GM18873 (cell line): ENCODE data around the gene MTNR1A.
"Not testable (repeated sequence)": the region's sequence is repeated elsewhere in the genome, so short reads cannot be mapped to it uniquely, and the experiment has no call there.

Experiments
- ATAC-seq: cut with Tn5 transposase; IDR thresholded peaks from one replicate; pipeline ENCODE4 v1.9.1; 2021; ENCODE audit warnings: mild to moderate bottlenecking, moderate library complexity, moderate number of reproducible peaks; ENCODE audit not compliant: unreplicated experiment, low FRiP score

MTNR1A gene

DNA sequence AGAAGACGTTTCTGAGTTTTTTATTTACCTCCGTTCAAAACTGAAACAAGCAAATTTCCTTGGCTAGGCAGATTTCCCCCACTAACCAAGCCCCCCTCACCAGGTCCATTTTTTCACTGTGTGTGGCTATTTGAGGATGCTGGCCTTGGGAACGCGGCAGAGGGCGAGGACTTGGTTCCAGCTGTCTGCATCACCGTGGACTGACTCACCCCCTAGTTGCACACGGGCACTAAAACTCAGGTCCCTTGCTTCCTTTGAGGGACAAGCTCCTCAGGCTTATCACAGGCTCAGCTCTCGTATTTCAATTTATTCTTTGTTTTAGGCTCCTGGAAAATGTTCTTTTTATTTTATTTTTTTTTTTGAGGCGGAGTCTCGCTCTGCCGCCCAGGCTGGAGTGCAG lies 8.4 kb upstream of the MTNR1A start:
- ATAC-seq: no peak

DNA sequence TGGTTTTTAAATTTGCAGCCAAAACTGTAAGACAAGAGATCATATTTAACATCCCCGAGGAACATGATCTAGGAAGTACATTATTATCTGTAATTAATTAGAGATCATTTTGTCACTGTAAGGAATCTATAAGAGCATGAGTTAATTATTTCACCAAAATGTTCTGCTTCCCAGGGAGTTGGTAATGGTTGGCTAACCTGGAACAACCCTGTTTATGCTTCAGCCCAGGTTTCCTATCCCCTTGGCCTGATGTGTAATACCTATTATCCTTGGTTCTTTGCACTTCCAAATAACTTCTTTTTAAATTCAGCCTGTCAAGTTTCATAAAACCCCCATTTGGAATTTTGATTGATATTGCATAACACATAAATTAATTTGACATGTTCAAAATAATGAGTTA lies 6.4 kb upstream of the MTNR1A start:
- no peak for ATAC-seq

DNA sequence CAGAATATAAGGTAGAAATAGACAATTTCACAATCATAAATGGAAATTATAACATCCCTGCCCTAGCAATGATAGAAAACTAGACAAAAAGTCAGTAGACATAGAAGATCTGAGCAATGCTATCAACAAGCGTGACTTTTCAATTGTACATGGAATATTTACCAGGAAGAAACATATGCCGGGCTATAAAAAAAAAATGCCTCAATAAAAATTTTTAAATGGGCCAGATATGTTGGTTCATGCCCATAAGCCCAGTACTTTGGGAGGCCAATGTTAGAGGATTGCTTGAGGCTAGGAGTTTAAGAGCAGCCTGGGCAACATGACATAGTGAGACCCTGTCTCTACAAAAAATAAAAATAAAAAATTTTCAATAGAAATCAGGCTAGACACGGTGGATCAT lies 5.3 kb upstream of the MTNR1A start:
- ATAC-seq: no peak

DNA sequence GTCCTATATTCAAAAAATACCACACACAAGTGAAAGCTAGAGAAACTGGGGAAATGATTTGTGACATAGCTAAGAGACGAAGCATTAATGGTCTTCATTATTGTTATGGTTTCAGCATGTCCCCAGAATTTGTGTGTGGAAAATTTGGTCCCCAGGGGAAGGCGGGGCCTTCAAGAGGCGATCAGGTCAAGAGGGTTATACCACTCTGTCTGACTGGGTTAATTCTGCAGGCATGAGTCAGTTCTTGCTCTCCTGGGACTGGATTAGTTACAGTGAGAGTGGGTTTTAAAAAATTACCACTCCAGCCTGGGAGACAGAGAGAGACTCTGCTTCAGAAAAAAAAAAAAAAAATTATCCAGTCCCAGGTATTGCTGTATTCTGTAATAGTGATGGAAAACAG lies 2.1 kb upstream of the MTNR1A start:
- ATAC-seq: no peak

DNA sequence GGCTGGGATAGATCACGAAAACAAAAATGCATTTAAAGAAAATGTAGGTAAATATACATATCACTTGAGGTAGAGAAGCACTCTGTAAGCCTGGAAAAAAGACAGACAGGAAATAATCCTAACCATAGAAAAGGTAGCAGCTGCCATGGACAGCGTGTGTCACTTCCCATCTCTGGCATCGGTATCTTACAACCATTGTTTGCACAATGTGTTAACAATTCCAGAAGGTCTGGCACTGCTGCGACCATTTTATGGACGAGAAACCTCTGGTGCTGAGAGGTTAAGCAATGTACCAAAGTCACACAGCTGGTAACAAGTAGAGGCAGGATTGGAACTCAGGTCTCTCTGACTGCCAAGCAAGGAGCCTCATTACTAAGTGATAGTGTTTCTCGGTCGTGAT lies 1.7 kb upstream of the MTNR1A start:
- no peak for ATAC-seq

DNA sequence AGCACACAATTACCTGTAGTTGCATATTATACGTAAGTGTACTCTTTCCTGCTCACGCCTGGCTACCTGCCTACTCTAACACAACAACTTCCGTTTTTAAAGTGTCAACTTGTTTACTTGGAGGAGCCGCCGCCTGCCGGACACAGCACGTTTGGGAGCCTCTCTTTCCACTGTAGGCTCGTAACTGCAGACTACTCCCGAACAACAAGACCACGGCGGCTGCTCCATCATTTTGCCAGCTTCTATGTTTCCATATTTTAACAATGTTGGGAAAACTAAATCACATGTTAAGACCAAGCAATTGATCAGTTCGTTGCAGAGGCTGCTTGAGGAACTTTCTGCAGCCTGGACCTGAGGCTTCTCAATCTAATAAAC lies 841 bp downstream of the MTNR1A start:
- ATAC-seq: no peak

DNA sequence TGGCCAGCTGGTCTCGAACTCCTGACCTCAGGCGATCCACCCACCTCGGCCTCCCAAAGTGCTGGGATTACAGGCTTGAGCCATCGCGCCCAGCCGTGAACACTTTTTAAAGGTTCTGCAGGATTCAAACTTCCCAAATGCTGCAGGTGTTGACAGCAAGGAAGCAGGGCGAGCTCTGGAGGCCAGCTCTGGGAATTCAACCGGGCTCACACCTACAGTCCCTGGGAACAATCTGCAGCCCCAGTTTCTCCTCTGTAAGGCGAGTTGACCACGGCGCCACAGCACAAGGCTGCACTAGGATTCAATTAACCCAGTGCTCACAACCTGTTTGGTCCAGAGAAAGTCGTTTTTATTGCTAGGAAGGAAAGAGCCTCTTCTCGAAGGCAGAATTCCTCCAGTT lies 1.6 kb downstream of the MTNR1A start:
- no peak for ATAC-seq

DNA sequence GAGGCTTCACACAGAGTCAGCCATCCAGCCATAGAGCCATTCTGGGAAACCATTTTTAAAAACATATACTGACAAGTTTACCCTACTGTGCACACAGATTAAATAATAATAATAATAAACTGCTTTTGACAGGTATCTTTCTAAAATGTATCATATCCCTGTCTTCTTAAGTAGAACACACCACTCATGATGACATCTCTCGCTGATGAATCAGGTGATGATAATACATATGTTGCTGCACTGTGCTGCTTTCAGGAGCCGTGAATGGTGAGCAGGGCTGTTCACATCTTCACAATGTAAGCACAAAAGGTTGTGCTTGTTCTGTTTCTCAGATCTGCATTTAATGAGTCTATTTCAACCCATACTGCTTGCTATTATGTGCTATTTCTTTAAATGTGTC lies 3.5 kb downstream of the MTNR1A start:
- no peak for ATAC-seq

DNA sequence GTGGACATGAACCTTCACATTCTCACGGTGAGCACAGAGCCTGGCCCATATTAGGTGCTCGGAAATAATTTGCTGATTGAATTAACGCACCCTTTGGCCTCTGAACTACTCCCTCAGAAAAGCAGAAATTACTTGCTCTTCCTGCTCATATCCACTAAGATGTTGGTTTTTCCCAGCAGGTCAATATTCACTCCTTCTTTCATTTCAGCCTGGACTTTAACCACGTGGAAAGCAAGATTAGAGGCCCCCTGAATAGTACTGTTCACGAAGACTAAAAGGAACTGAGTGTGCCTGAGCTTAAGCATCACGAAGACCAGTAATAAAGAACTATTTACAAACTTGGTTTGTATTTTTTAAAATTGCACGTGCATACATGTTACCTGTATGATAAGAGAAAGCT lies 9.9 kb downstream of the MTNR1A start:
- no peak for ATAC-seq

DNA sequence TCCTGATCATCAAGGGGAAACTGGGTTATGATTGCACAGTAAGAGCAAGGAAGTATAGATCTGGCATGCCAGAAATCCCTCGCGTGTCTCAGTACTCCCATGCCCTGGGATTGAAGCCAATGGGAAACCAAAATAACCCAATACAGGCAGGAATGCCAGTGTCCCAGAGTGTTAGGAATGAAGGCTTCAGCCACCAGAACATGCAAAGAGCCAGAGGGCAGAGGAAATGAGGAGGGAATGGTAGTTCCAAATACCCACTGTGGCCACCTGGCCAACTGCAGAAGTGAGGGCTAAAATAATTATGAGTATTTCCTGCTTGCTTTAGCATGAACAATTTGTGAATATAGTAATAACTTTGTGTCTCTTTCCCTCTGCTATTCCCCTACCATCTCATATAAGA lies 12.2 kb downstream of the MTNR1A start:
- no peak for ATAC-seq

DNA sequence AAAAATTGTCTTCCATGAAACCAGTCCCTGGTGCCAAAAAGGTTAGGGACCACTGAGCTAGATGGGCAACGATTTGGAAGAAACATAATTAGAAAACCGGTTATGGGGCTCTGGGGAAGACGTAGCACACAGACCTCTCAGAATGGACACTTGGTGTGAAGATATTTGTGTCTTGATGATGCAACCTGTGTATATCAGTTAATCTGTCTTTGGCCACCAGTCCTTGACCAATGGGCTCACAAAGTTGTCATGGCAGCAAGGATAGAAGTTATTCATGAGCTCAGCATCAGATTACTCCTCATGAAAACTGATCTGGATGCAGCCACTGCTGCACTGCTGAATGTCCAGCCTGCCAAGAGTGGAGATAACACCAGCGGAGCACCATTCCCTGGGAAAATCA lies 13.6 kb downstream of the MTNR1A start:
- ATAC-seq: no peak

DNA sequence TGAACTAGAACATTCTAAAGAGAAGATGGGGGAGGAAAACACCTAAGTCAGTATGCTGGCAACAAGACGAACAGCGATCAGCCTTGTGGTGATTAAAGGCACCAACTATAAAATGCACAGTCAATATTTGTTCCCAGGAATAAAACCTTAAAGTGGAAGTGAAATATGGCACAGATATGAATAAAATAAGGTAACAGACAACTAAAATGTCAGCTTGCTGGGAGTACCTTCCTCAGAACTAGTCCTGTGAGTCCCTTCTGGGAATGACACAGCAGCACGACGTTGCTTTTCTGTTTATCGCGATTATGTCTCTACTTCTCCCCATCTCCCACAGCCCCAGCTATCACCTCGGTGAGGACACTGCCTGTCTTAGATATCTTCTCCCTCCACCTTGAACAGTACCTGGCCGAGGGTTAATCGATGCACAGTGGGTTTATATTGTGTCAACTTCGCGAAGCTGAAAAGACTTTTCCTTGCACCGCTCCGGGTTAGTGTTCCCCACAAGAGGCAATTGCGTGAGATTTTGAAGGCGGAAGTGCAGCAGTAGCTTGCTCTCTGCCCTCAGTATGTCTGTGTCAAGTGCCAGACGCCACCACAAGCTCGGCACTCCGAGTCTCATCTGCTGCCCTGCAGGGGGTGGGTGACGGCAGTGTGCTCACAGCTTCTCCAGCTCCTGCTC lies 17.4 kb downstream of the MTNR1A start:
- ATAC-seq: no peak

DNA sequence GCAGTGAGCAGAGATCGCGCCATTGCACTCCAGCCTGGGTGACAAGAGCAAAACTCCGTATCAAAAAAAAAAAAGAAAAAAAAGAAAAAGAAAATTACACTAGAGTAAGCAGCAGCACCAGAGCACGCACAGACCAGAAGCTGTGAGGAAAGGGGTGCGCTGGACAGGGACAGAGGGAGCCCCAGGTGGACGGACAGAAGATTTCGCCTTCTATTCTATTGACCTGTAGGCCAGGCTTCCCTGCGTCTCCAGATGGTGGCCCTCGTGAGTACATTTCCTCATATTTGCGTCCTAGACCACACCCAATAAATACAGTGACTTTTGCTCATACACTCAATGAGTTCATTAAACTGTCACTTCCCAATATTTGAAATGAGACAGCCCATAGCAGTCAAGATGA lies 19.1 kb downstream of the MTNR1A start:
- no peak for ATAC-seq

DNA sequence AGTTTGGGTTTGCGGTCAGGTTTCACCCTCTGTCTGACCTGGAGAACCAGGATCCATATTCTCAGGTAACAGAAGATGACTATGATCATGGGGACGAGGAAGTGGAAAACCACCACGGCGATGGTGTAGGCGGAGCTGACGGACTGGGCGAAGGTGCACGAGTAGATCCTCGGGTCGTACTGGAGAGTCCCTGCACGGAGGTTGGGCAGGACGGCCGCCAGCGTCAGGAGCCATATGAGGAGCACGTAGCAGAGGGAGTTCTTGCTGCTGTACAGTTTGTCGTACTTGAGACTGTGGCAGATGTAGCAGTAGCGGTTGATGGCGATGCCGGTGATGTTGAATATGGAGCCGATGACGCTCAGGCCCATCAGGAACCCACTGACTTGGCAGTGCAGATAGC lies 21.3 kb downstream of the MTNR1A start:
- no peak for ATAC-seq

DNA sequence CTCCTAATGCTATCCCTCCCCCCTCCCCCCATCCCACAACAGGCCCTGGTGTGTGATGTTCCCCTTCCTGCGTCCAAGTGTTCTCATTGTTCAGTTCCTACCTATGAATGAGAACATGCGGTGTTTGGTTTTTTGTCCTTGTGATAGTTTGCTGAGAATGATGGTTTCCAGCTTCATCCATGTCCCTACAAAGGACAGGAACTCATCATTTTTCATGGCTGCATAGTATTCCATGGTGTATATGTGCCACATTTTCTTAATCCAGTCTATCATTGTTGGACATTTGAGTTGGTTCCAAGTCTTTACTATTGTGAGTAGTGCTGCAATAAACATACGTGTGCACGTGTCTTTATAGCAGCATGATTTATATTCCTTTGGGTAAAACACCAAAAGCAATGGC lies 31.4 kb downstream of the MTNR1A start:
- ATAC-seq: not testable (repeated sequence)

DNA sequence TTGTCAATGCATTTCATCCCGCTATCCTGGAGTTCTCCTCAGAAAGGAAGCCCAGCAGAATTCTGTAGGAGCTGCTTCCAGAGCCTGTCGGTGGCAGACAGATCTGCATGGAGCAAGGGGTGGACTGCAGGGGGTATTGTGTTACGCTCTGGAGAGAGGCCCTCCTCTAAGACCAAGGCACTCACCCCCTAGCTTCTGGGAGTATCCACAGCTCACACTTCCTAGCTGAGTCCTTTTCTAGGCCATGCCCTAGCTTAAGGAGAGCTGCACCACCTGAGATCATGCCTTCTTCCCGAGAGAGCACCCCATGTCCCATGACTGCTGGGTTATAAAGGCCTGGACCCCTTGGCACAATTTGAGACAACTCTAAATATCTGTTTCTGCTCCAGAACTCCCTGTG lies 39.1 kb downstream of the MTNR1A start:
- ATAC-seq: no peak

DNA sequence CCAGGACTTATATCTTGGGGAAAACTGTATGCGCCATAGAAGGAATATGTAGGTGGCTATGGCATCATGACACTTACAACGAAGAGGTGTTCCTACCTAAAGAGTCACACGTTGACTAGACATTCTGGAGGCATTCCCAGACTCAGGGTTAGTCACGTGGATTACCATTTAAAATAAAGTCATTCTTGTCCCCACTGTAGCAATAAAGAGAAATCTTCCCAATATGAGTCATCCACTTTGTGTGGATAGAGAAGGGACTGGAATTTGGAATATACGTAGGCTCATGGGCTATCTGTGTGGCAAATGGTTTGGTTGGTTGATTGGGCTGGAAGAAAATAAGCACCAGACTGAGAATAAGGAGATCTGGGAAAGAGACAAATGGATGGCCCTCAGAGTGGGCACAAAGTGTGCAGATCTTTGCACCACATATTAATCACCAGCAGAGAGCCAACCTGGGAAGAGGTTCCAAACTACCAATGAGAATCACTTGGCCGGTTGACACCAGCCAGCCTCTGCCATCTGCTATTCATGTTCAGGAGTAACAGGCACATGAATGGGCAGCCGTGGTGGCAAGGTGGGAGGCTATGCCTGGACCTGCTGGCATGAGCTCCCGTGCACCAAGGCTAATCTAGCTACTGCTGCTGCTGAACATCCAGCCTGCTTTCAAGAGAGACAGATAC lies 41.0 kb downstream of the MTNR1A start:
- ATAC-seq: no peak

DNA sequence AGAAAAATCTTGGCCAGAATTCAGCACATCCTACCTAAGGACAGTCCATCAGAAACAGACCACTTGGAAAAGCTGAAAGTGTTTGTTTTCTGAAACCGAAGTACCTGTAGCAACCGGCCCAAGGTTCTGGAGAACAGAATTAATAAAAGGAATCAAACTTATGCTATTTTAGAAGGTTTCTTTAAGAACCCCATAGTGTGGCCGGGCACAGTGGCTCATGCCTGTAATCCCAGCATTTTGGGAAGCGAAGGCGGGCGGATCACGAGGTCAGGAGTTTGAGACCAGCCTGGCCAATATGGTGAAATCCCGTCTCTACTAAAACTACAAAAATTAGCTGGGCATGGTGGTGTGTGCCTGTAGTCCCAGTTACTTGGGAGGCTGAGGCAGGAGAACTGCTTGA lies 50.6 kb downstream of the MTNR1A start:
- ATAC-seq: not testable (repeated sequence)

DNA sequence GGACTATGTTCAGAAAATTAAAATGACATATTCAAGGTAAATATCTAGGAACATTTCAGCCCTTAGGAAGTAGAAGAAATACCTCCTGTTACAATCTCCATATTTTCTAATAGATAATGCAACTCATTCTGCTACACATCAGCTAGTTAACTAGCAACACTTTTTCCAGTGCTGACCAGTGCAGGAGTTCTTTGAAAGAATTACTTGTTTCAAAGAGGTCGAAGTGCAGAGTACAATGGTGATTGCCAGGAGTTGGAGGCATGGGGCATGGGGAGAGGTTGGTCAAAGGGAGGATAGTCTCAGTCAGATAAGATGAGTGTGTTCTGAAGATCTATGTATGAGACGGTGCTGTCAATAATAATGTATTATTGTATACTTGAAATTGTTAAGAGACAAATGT lies 53.1 kb downstream of the MTNR1A start:
- ATAC-seq: no peak

DNA sequence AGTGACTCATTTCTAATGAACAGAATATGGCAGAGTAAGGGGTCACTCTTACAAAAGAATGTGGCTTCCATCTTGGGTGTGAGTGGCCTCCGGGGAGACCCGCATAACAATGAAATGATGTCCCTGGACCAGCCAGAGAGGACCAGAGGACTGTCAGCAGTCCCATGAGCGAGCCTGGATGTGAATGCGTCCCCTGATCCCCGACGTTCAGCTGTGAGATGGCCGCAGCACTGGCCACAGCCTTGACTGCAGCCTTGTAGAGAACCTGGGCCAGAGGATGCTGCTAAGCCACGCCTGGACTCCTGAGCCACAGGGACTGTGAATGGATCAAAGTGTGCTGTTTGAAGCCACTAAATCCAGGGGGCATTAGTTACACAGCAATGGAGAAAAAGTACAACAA lies 53.8 kb downstream of the MTNR1A start:
- no peak for ATAC-seq

DNA sequence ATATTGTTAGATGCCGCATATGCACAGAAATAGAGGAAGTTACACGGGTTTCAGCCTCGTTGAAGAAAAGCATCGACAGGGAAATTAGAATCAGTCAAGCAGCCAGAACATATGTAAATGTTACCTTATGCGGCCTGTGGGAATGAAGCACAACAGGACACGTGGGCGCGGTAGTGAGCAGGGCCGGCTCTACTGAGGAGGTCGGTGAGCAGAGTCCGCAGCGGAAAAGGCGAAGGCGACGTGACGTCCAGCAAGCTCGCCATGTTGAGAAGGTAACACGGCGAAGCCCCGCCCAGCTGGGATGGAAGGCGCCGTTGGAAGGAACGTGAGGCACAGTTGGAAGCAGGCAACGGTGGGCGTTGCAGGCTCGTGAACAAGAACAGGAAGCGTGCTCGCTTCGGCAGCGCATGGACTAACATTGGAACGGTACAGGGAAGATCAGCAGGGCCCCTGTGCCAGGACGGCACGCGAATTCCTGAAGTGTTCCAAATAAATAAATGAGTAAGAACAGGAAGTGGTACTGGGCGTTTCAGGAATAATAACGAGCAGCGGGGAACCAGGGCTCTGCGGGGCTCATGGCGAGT lies 54.6 kb downstream of the MTNR1A start:
- ATAC-seq: no peak

DNA sequence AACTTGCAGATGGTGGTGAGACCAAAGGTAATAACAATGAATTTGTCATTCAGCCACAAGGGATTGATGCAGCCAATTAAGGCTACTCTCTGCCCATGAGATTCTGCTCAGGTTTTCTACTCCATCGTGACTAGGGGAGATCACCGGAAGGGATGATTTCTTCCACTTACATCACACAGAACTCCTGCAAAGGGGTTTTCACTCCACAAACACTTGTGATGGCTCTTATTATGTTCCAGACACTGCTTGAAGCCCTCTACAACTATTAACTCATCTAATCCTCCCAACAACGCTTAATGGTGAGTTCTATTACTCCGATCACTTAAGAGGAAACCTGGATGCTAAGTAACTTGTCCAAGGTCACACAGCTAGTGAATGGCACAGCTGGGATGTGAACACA lies 55.9 kb downstream of the MTNR1A start:
- ATAC-seq: no peak
